Activated CD8-positive, alpha-beta memory T cell treated with anti-CD3 and anti-CD28 coated beads, Interleukin-2, amount 50 U/mL, for 24 hours (primary cell): Measurements from ENCODE around the gene IFNA1.
"Not testable (repeated sequence)": the region's sequence is repeated elsewhere in the genome, so short reads cannot be mapped to it uniquely, and the experiment has no call there.

Experiments used
- DNase-seq: peaks from one replicate; pipeline ENCODE4 v3.0.0-alpha.2; 2020; ENCODE audit errors: extremely low read depth

Gene IFNA1

GRCh38 chr9:21443849-21444625, 3.8 kb downstream of the IFNA1 start:
- no peak for DNase-seq

GRCh38 chr9:21449312-21449711, 9.1 kb downstream of the IFNA1 start:
- DNase-seq = not testable (repeated sequence)

- DNase-seq = no peak
Observed at GRCh38 chr9:21450733-21451394, 10.6 kb downstream of the IFNA1 start.

DNA sequence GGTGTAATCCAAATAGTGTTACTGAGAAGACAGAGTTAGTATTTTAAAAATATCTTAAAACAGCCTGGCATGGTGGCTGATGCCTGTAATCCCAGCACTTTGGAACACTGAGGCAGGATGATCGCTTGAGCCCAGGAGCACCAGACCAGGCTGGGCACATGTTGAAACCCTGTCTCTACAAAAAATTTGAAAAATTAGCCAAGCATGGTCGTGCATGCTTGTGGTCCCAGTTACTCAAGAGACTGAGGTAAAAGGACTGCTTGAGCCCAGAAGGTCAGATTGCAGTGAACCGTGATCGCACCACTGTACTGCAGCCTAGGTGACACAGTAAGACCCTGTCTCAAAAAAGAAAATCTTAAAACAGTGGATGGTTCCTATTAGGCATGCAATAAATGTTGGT, 12.4 kb downstream of the IFNA1 start:
- DNase-seq = no peak

DNA sequence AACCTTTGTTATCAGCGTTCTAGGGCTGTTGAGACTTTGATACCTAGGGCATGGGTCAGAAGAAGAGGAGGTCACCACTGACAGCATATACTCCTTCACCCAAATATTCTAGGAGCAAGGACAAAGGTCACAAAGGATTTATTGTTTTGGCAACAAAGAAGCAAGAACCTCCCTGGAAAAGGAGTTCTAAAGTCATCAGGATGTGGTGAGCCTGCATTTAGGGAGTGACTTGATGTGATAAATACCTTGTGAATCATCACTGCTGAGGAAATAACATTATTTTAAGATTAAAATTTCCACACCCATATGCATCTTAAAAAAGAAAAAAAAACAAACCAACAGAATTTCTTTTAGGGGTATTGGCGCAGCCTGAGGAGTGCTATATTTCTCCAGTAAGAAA, 13.9 kb downstream of the IFNA1 start:
- no peak for DNase-seq

DNA sequence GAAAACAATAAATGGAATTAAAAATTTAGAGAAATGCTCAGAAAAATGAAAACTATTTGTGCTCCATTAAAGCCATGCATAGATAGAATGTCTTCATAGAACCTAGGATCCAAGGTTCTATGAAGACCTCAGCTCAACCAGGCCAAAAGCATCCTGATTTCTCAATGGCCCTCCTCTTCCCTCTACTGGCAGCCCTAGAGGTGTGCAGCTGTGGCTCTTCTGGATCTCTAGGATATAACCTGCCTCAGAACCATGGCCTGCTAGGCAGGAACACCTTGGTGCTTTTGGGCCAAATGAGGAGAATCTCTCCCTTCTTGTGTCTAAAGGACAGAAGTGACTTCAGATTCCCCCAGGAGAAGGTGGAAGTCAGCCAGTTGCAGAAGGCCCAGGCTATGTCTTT, 15.1 kb downstream of the IFNA1 start:
- DNase-seq = no peak

DNA sequence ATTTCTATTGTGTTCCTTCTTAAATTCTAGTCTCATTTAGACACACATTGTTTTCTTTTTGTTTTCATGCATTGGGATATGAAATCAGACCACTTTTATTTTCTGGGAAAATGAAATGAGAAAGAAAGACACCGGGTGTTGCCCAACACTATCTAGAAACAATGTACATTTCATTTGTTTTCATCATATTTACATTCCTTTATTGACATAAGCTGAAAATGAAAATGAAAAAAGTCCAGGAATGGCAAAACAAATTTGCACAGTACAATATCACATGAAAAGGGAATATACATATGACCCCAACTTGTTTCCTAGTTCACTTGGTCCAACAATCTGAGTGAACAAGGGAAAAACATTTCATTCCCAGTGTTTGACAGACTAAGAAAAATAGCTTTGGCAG, 21.1 kb downstream of the IFNA1 start:
- no peak for DNase-seq

GRCh38 chr9:21465138-21465537, 24.9 kb downstream of the IFNA1 start:
- DNase-seq = no peak

- no peak for DNase-seq
Observed at GRCh38 chr9:21465859-21466518, 25.8 kb downstream of the IFNA1 start.

GRCh38 chr9:21470126-21470525, 29.9 kb downstream of the IFNA1 start:
- DNase-seq = no peak

DNA sequence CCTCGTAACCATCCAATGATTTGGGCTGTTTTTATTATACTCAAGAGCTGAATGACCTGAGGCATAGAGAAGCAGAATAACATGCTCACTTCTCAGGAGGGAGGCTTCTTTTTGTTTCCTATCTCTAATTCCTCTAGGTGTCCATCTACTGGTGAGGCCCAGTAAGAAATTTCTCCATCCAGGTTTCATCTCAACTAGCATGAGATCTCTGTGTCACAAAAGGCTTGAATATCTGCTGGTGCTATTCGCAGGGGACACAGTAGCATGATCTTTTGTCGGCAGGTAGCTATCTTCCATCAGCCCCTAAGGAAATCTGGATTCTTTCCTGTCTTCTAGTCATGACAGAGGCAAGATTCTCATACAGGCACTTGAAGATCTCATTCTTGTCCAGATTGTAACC, 33.0 kb downstream of the IFNA1 start:
- DNase-seq = no peak

GRCh38 chr9:21477466-21477865, 37.2 kb downstream of the IFNA1 start:
- no peak for DNase-seq

GRCh38 chr9:21479152-21479702, 39.0 kb downstream of the IFNA1 start:
- DNase-seq = no peak

DNA sequence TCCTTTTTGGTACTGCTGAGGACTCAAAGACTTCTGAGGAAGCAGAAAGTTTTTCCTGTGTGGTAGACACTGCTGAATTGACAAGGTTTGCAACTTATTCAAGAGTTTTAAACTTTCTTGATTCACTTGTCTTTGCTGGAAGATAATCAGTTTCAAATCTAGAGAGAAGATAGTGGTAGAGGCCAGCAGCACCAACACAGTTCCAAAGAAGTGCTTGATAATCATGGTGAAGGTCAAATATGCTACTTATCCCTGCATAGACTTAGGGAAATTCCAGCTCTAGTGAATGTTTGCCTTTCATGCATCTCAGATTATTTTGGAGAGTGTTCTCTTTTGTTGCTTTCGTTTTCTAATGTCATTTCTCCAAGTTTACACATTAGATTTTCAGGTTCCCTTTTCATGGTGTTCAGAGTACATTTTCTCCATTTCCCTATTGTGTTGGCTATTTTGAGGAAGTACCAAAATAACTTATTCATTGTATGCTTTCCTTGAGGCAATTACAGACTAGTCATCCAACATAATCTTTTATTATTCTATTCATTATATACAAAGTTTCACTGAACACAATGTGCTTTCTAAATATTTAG, 41.3 kb downstream of the IFNA1 start:
- no peak for DNase-seq

DNA sequence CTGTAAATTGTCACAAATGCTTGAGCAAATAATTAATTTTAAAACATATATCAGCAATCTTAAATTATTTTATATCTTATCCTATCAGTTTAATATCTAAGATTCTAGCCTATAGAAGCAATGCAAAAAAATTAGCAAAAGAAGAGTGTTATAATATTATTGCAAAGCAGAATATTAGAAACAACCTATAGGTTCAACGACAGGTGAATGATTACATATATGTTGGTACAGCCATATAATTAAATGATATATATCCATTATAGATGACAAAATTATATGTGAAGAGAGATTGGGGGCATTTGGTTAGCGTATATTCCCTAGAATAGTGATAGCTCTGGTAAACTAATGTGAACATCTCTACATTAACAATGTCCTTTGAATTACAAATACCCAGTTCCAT, 42.0 kb downstream of the IFNA1 start, which contains the start of gene IFNE:
Gene IFNE, minus strand, starts transcription at position 101 of the 400 bp plus-strand sequence. CDS start 619 bp downstream, outside the sequence.
- no peak for DNase-seq
